Left lobe of liver (tissue), 2 donors: ENCODE data around the gene EXOC5. TPM values are rescaled to one million over a fixed set of nuclear protein-coding genes. Genes with fewer than 3 reads are reported as not detected.

ENCODE experiments used
- ATAC-seq: fragments of 200-7000 bp; cut with Tn5 transposase; one replicate; pipeline ENCODE4 v1.9.1; 2020; ENCODE audit warnings: mild to moderate bottlenecking, moderate library complexity
- DNase-seq: peaks from one replicate; pipeline ENCODE4 v3.0.0-alpha.2; 2020; ENCODE audit warnings: low spot score
- total RNA-seq: library from RNA; stranded (reverse); gene quantifications from one replicate; pipeline ENCODE4 v1.2.1, GENCODE V29; 2021
- donor health status: DM: no; HTN: no; CAD: no; lungs with moderate emphysema.
- donor health status: DM: no; HTN: yes; CAD: no.

Gene EXOC5, protein sequence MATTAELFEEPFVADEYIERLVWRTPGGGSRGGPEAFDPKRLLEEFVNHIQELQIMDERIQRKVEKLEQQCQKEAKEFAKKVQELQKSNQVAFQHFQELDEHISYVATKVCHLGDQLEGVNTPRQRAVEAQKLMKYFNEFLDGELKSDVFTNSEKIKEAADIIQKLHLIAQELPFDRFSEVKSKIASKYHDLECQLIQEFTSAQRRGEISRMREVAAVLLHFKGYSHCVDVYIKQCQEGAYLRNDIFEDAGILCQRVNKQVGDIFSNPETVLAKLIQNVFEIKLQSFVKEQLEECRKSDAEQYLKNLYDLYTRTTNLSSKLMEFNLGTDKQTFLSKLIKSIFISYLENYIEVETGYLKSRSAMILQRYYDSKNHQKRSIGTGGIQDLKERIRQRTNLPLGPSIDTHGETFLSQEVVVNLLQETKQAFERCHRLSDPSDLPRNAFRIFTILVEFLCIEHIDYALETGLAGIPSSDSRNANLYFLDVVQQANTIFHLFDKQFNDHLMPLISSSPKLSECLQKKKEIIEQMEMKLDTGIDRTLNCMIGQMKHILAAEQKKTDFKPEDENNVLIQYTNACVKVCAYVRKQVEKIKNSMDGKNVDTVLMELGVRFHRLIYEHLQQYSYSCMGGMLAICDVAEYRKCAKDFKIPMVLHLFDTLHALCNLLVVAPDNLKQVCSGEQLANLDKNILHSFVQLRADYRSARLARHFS
- 21.6 TPM for total RNA-seq

GRCh38 chr14:57268161-57269069, at the start of gene EXOC5, which contains the start of gene AP5M1:
Gene EXOC5, minus strand, starts transcription at chr14:57268905. Its CDS starts 257 bp downstream, at chr14:57268648.
Gene AP5M1, plus strand, starts transcription at chr14:57268971. Its CDS starts 344 bp downstream, at chr14:57269315.
- ATAC-seq, result peak; percentile 94

GRCh38 chr14:57317248-57317833, 48.6 kb upstream of the EXOC5 start:
- ATAC-seq, result peak; percentile 98
- peak; percentile 67 for DNase-seq

More at GRCh38 chr14:57268161-57269069, at the start of gene EXOC5, which contains the start of gene AP5M1:
- DNase-seq, result peak; percentile 95

- no peak for DNase-seq
- no peak for ATAC-seq
These were observed 45.8 kb upstream of the EXOC5 start for GRCh38 chr14:57314396-57315089.

- no peak for ATAC-seq
These were observed 34.2 kb upstream of the EXOC5 start for GRCh38 chr14:57302883-57303282.

DNA sequence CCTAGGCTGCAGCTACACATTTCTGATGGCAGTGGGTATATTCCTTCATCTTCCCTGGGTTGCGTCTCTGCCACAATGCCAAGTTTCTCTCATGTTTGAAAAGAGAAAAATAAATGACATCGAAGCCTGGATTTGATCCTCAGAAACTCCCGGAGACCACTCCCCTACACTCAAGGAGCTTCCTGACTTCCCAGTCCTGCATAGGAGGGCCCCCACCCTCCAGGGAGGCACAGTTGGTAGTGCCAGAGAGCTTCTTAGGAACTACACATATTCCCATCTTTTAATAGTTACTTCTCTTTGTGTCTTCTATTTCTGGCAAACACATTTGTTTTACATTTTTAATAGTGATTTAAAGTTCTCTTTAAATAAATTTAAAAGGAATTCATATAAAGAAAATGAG, 30.8 kb upstream of the EXOC5 start:
- ATAC-seq (no peak), DNase-seq (no peak)

More at GRCh38 chr14:57302883-57303282, 34.2 kb upstream of the EXOC5 start:
- no peak for DNase-seq

DNA sequence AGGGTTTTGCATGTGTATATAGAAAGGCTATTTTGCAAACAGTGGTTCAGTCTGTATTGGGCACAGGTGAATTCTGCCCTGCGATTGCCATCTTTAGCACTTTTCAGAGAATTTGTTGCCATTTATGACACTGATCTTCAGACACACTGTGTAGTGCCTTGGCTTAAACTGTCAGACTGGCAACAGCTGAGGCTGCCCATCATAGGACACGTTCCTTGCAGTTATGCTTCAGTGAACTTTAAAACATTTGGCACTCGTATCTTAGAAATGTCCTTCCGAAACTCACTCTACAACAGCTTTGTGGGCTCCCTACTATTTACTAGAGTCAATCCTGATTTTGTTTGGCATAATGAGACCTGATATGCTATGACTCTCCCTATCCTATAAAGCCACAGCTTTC, 29.1 kb upstream of the EXOC5 start:
- no peak for DNase-seq
- no peak for ATAC-seq

- no peak for DNase-seq
- ATAC-seq, result no peak
These were observed 26.5 kb upstream of the EXOC5 start for GRCh38 chr14:57295239-57295638.

GRCh38 chr14:57293866-57294837, 25.4 kb upstream of the EXOC5 start:
- ATAC-seq (no peak), DNase-seq (no peak)

- no peak for DNase-seq
- peak; percentile 40 for ATAC-seq
These were observed 23.3 kb upstream of the EXOC5 start for GRCh38 chr14:57291692-57292647.

DNA sequence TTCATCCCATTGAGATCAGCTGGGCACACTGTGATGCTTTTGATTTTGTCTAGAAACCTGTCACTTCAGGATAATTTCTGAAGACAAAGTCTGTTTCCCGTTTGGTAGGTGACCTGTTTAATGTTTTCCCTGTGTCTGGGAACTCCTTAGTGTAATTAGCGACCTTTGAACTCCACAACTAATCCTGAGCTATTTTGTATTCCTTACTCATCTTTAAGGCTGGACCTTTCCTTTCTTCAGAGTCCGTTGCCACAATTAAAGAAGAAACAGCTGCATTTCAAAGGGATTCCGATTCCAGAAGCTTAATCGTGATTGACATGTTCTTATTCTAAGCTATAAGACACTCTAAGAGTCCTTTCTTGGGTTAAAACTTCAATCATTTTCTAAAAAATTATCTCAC, 22.0 kb upstream of the EXOC5 start:
- ATAC-seq (no peak), DNase-seq (no peak)

GRCh38 chr14:57287745-57288144, 19.0 kb upstream of the EXOC5 start:
- ATAC-seq, result no peak
- no peak for DNase-seq

DNA sequence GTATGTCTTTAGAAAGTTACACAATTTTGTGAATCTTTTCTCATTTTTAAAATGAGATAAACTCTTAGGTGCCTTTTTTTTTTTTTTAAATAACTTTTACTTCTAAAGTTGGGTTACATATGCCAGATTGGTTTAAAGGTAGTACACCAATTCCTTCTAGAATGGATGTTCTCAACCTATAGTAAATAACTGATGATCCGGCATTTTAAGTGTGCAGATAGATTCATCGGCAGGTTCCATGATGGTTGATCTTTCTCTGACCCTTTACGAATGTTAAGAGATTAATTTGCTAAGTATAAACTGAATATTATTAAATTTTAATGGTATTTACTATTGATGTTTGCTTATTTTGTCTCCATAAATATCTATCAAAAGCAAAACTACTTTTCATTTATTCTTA, 8.4 kb upstream of the EXOC5 start:
- no peak for ATAC-seq

DNA sequence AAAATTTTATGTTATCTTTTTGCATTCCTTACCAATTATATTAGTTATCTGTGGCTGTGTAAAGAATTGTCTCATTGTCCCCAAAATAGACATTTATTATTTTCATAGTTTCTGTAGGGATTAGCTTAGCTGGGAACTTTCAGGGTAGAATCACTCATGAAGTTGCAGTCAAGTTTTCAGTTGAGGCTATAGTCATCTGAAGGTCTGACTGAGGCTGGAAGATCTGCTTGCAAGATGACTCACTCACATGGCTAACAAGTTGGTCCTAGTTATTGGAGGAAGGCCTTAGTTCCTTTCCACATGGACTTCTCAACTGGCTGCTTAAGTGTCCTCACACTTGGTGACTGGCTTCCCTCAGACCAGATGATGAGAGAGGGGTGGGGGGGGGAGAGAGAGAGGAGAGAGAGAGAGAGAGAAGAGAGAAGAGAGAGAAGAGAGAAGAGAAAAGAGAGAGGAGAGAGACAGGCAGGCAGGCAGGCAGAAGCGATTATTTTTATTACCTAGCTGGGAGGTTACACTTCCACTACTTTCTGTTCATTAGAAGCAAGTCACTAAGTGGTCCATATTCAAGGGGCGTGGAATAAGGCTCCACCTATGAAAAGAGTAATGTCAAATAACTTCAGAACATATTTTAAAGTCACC, 6.4 kb upstream of the EXOC5 start:
- ATAC-seq (no peak), DNase-seq (no peak)

More for the DNA sequence above, 8.4 kb upstream of the EXOC5 start:
- no peak for DNase-seq

DNA sequence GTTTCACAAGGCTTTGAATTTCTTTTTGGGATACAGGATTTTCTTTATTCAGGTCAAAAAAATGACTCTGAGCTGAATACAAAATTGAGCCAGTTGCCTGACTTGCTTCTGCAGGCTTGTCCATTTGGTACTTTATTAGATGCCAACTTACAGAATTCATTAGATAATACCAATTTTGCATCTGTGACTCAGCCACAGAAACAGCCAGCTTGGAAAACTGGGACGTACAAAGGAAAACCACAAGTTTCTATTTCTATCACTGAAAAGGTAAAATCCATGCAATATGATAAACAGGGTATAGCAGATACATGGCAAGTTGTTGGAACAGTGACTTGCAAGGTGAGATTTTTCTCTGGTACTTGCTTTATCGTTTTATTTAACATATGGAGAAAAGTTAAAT, 5.8 kb upstream of the EXOC5 start:
- no peak for ATAC-seq

GRCh38 chr14:57273236-57273635, 4.5 kb upstream of the EXOC5 start:
- ATAC-seq, result no peak
- no peak for DNase-seq

More for the DNA sequence above, 5.8 kb upstream of the EXOC5 start:
- no peak for DNase-seq

GRCh38 chr14:57266065-57266464, 2.6 kb downstream of the EXOC5 start:
- ATAC-seq (no peak), DNase-seq (no peak)

DNA sequence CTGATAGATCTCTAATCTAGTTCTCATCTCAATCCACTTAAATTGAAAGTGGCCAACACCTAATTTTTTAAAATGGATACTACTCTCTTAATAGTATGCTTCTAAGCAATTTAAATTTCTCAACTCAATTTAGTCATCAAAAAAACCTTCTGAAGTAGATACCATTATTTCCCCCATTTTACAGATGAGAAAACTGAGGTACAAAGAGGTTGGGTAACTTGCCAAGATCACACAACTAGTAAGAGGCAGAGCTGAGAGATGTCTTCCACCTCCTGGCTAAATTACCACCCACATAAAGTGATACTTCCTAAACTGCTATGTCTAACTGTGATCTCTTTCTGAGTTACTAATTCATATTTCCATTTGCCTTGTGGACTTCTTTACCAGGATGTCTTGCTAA, 6.6 kb downstream of the EXOC5 start:
- no peak for ATAC-seq

More for the DNA sequence above, 6.6 kb downstream of the EXOC5 start:
- no peak for DNase-seq
